Skeletal muscle satellite cell (primary cell): ENCODE data around the gene GJE1.

Experiments
- H3K27me3 ChIP-seq: 2 replicates; pipeline ENCODE4 v1.7.0; 2013; ENCODE audit warnings: low read length; ENCODE audit not compliant: control insufficient read depth, insufficient read depth
- H3K36me3 ChIP-seq: 2 replicates; pipeline ENCODE4 v1.7.0; 2013; ENCODE audit warnings: mild to moderate bottlenecking, control low read depth, low read length; ENCODE audit not compliant: insufficient read depth
- H3K4me1 ChIP-seq: 2 replicates; pipeline ENCODE4 v1.7.0; 2013; ENCODE audit warnings: low read length; ENCODE audit not compliant: control insufficient read depth, insufficient read depth
- H3K4me2 ChIP-seq: 2 replicates; pipeline ENCODE4 v1.7.0; 2013; ENCODE audit warnings: mild to moderate bottlenecking, low read length
- H3K4me3 ChIP-seq: 2 replicates; pipeline ENCODE4 v1.7.0; 2013; ENCODE audit warnings: low read length
- H3K9ac ChIP-seq: 2 replicates; pipeline ENCODE4 v1.7.0; 2013; ENCODE audit warnings: mild to moderate bottlenecking, low read depth, low read length, moderate library complexity
- H3K9me3 ChIP-seq: replicated peaks from 2 replicates; pipeline ENCODE4 v1.7.0; 2013; ENCODE audit warnings: mild to moderate bottlenecking, control low read depth, low read length

GJE1 gene

GRCh38 chr6:142167071-142167470, 34.3 kb downstream of the GJE1 start:
- Histone ChIP-seq H3K4me3 (no peak overlapping the region), H3K4me2 (no peak overlapping the region), H3K9me3 (no peaks in the 10 kb centered on the region), H3K27me3 (no peaks in the 10 kb centered on the region), H3K9ac (no peak overlapping the region), H3K36me3 (peaks cover 17% of the 10 kb centered on the region), H3K4me1 (peaks cover 9% of the 10 kb centered on the region)

GRCh38 chr6:142167486-142167885, 34.8 kb downstream of the GJE1 start:
- Histone ChIP-seq H3K9ac (no peak overlapping the region), H3K4me3 (no peak overlapping the region), H3K4me1 (peaks cover 5% of the 10 kb centered on the region), H3K9me3 (no peaks in the 10 kb centered on the region), H3K4me2 (no peak overlapping the region), H3K36me3 (peaks cover 18% of the 10 kb centered on the region), H3K27me3 (no peaks in the 10 kb centered on the region)

GRCh38 chr6:142171351-142171750, 38.6 kb downstream of the GJE1 start:
- Histone ChIP-seq H3K9me3 (no peaks in the 10 kb centered on the region), H3K9ac (no peak overlapping the region), H3K4me2 (no peak overlapping the region), H3K4me1 (no peaks in the 10 kb centered on the region), H3K36me3 (peaks cover 38% of the 10 kb centered on the region), H3K4me3 (no peak overlapping the region), H3K27me3 (no peaks in the 10 kb centered on the region)

GRCh38 chr6:142172758-142173157, 40.0 kb downstream of the GJE1 start:
- no peaks in the 10 kb centered on the region for H3K9me3 ChIP-seq
- no peak overlapping the region for H3K4me3 ChIP-seq
- no peak overlapping the region for H3K4me2 ChIP-seq
- no peak overlapping the region for H3K9ac ChIP-seq
- H3K27me3 ChIP-seq, result no peaks in the 10 kb centered on the region
- no peaks in the 10 kb centered on the region for H3K4me1 ChIP-seq
- peaks cover 44% of the 10 kb centered on the region for H3K36me3 ChIP-seq

GRCh38 chr6:142173980-142174379, 41.3 kb downstream of the GJE1 start:
- no peak overlapping the region for H3K4me3 ChIP-seq
- H3K9me3 ChIP-seq, result no peaks in the 10 kb centered on the region
- no peak overlapping the region for H3K4me2 ChIP-seq
- H3K9ac ChIP-seq, result no peak overlapping the region
- peaks cover 46% of the 10 kb centered on the region for H3K36me3 ChIP-seq
- H3K27me3 ChIP-seq, result no peaks in the 10 kb centered on the region
- no peaks in the 10 kb centered on the region for H3K4me1 ChIP-seq

- H3K4me3 ChIP-seq, result no peak overlapping the region
- H3K4me2 ChIP-seq, result no peak overlapping the region
- H3K9ac ChIP-seq, result no peak overlapping the region
- no peaks in the 10 kb centered on the region for H3K9me3 ChIP-seq
- H3K36me3 ChIP-seq, result peaks cover 41% of the 10 kb centered on the region
- no peaks in the 10 kb centered on the region for H3K27me3 ChIP-seq
- no peaks in the 10 kb centered on the region for H3K4me1 ChIP-seq
These were observed 42.0 kb downstream of the GJE1 start for GRCh38 chr6:142174703-142175102.

- H3K4me3 ChIP-seq, result no peak overlapping the region
- H3K9ac ChIP-seq, result no peak overlapping the region
- no peaks in the 10 kb centered on the region for H3K9me3 ChIP-seq
- peaks cover 29% of the 10 kb centered on the region for H3K36me3 ChIP-seq
- H3K4me1 ChIP-seq, result no peaks in the 10 kb centered on the region
- H3K27me3 ChIP-seq, result no peaks in the 10 kb centered on the region
- no peak overlapping the region for H3K4me2 ChIP-seq
These were observed 45.4 kb downstream of the GJE1 start for GRCh38 chr6:142178129-142178528.

- Histone ChIP-seq H3K9ac (no peak overlapping the region), H3K36me3 (peaks cover 13% of the 10 kb centered on the region), H3K9me3 (no peaks in the 10 kb centered on the region), H3K27me3 (no peaks in the 10 kb centered on the region), H3K4me3 (no peak overlapping the region), H3K4me1 (peaks cover under 1% of the 10 kb centered on the region), H3K4me2 (no peak overlapping the region)
These were observed 49.3 kb downstream of the GJE1 start for GRCh38 chr6:142182004-142182403.

GRCh38 chr6:142183351-142183750, 50.6 kb downstream of the GJE1 start:
- no peak overlapping the region for H3K4me3 ChIP-seq
- H3K27me3 ChIP-seq, result no peaks in the 10 kb centered on the region
- no peaks in the 10 kb centered on the region for H3K36me3 ChIP-seq
- peaks cover 3% of the 10 kb centered on the region for H3K4me1 ChIP-seq
- no peak overlapping the region for H3K9ac ChIP-seq
- H3K9me3 ChIP-seq, result no peaks in the 10 kb centered on the region
- H3K4me2 ChIP-seq, result no peak overlapping the region

GRCh38 chr6:142184307-142184706, 51.6 kb downstream of the GJE1 start:
- H3K4me3 ChIP-seq, result no peak overlapping the region

More at GRCh38 chr6:142184307-142184706, 51.6 kb downstream of the GJE1 start:
- Histone ChIP-seq H3K4me1 (peaks cover 3% of the 10 kb centered on the region), H3K4me2 (no peak overlapping the region), H3K9ac (no peak overlapping the region), H3K27me3 (no peaks in the 10 kb centered on the region), H3K9me3 (no peaks in the 10 kb centered on the region), H3K36me3 (no peaks in the 10 kb centered on the region)
